Vagina (tissue), 2 donors: ENCODE data around the gene SLC38A2. TPM values are rescaled to one million over a fixed set of nuclear protein-coding genes. Genes with fewer than 3 reads are reported as not detected.
"Not testable (repeated sequence)": the region's sequence is repeated elsewhere in the genome, so short reads cannot be mapped to it uniquely, and the experiment has no call there.

Experiments used
- DNase-seq, 2 donors: peaks; one replicate each; pipeline ENCODE4 v3.0.0-alpha.2; 2017; ENCODE audit errors: extremely low spot score in 2 of 2
- H3K27ac ChIP-seq: fragments of 200-600 bp; sonication (generic); one replicate; pipeline ENCODE4 v1.5.1; 2019
- H3K27me3 ChIP-seq: fragments of 200-600 bp; sonication (generic); one replicate; pipeline ENCODE4 v1.5.1; 2019
- H3K36me3 ChIP-seq, 2 donors: fragments of 200-600 bp; sonication (generic); one replicate each; pipeline ENCODE4 v1.5.1; 2017 to 2019
- H3K4me1 ChIP-seq: fragments of 200-600 bp; sonication (generic); one replicate; pipeline ENCODE4 v1.5.1; 2019
- H3K4me3 ChIP-seq, 2 donors: fragments of 200-600 bp; sonication (generic); 1 replicate in 1 of 2; 2 replicates in 1 of 2; pipeline ENCODE4 v1.5.1; 2016 to 2019
- H3K9me3 ChIP-seq: fragments of 200-600 bp; sonication (generic); one replicate; pipeline ENCODE4 v1.5.1; 2019
- CTCF ChIP-seq, 3 experiments: fragments of 450-650 bp in 2 of 3; fragments of 200-600 bp in 1 of 3; sonication (generic) in 1 of 3; IDR thresholded peaks; one replicate each; pipeline ENCODE4 v1.5.1; 2017 to 2019; ENCODE audit warnings: antibody characterized with exemption in 3 of 3, mild to moderate bottlenecking in 2 of 3, moderate library complexity in 2 of 3
- POLR2A ChIP-seq, 2 donors: fragments of 450-650 bp; IDR thresholded peaks; one replicate each; pipeline ENCODE4 v1.6.1; 2017; ENCODE audit warnings: antibody characterized with exemption in 2 of 2, mild to moderate bottlenecking in 2 of 2, moderate library complexity in 2 of 2
- POLR2AphosphoS5 ChIP-seq, 2 donors: sonication (generic); formaldehyde crosslinking; IDR thresholded peaks; one replicate each; pipeline ENCODE4 v1.9.0; 2017; ENCODE audit warnings: antibody characterized with exemption in 2 of 2, mild to moderate bottlenecking in 2 of 2, low read depth in 1 of 2; ENCODE audit not compliant: insufficient read depth in 1 of 2
- intact Hi-C: fragments of 100-400 bp; cut with DNase I; formaldehyde crosslinking; loops from one replicate; pipeline ENCODE4 v1.15.1; 2023
- total RNA-seq: library from RNA; depleted of rRNA; stranded (reverse); fragments of >200 nt; gene quantifications from one replicate; pipeline ENCODE4 v1.2.3, GENCODE V29; 2016

Gene SLC38A2
- total RNA-seq, 1 donor from 2014 or later, result 352 TPM

- Histone ChIP-seq H3K27me3 (no peaks in the 10 kb centered on the region), H3K4me3 (no peak overlapping the region), H3K27ac (no peak overlapping the region), H3K36me3 (no peaks in the 10 kb centered on the region), H3K9me3 (no peaks in the 10 kb centered on the region), H3K4me1 (no peaks in the 10 kb centered on the region)
- no peak for TF ChIP-seq POLR2AphosphoS5 (IDR thresholded peaks at IDR 0.05; ENCODE audit: insufficient read depth in 1 of 2, low read depth in 1 of 2)
- DNase-seq, result no peak
- intact Hi-C loops, result no loop called here
Observed at GRCh38 chr12:46339051-46339450, 33.5 kb downstream of the SLC38A2 start.

- H3K4me3 ChIP-seq, result no peak overlapping the region
Observed at GRCh38 chr12:46332260-46332659, 40.3 kb downstream of the SLC38A2 start.

GRCh38 chr12:46325075-46325474 is 47.5 kb downstream of the SLC38A2 start:
- DNase-seq, H3K4me1 ChIP-seq, H3K9me3 ChIP-seq, H3K4me3 ChIP-seq, H3K36me3 ChIP-seq, H3K27ac ChIP-seq, H3K27me3 ChIP-seq, intact Hi-C loops: not testable (repeated sequence)

More at GRCh38 chr12:46332260-46332659, 40.3 kb downstream of the SLC38A2 start:
- peaks cover 7% of the 10 kb centered on the region for H3K9me3 ChIP-seq
- H3K27ac ChIP-seq, result no peak overlapping the region
- DNase-seq, result no peak
- no peaks in the 10 kb centered on the region for H3K27me3 ChIP-seq
- no peaks in the 10 kb centered on the region for H3K4me1 ChIP-seq
- no peaks in the 10 kb centered on the region for H3K36me3 ChIP-seq
- intact Hi-C loops, result no loop called here
- TF ChIP-seq CTCF (IDR thresholded peaks at IDR 0.05), result no peak
- no peak for TF ChIP-seq POLR2AphosphoS5 (IDR thresholded peaks at IDR 0.05; ENCODE audit: insufficient read depth in 1 of 2, low read depth in 1 of 2)
- TF ChIP-seq POLR2A (IDR thresholded peaks at IDR 0.05), result no peak

GRCh38 chr12:46320731-46321130 is 51.8 kb downstream of the SLC38A2 start:
- TF ChIP-seq CTCF (IDR thresholded peaks at IDR 0.05), result no peak
- TF ChIP-seq POLR2AphosphoS5 (IDR thresholded peaks at IDR 0.05; ENCODE audit: insufficient read depth in 1 of 2, low read depth in 1 of 2), result no peak
- TF ChIP-seq POLR2A (IDR thresholded peaks at IDR 0.05), result no peak
- Histone ChIP-seq H3K4me3 (no peak overlapping the region), H3K27me3 (no peaks in the 10 kb centered on the region), H3K27ac (no peak overlapping the region), H3K9me3 (no peaks in the 10 kb centered on the region), H3K4me1 (no peaks in the 10 kb centered on the region), H3K36me3 (no peaks in the 10 kb centered on the region)
- intact Hi-C loops, result no loop called here
- no peak for DNase-seq

- no peak overlapping the region for H3K4me3 ChIP-seq
- H3K36me3 ChIP-seq, result no peaks in the 10 kb centered on the region
- DNase-seq, result no peak
- no peak overlapping the region for H3K27ac ChIP-seq
- no peaks in the 10 kb centered on the region for H3K27me3 ChIP-seq
- H3K9me3 ChIP-seq, result no peaks in the 10 kb centered on the region
- H3K4me1 ChIP-seq, result no peaks in the 10 kb centered on the region
- TF ChIP-seq POLR2AphosphoS5 (IDR thresholded peaks at IDR 0.05; ENCODE audit: insufficient read depth in 1 of 2, low read depth in 1 of 2) (no peak), CTCF (IDR thresholded peaks at IDR 0.05) (no peak), POLR2A (IDR thresholded peaks at IDR 0.05) (no peak)
- intact Hi-C loops, result no loop called here
Observed at GRCh38 chr12:46318037-46318436, 54.5 kb downstream of the SLC38A2 start.

Other genes starting within 250 kb of the SLC38A2 start
- gene SLC38A1, start 103.7 kb downstream of the SLC38A2 start, total RNA-seq, result 44.7 TPM